DOHH2 (cell line): ENCODE results near the gene CYS1.

Experiments
- H3F3A ChIP-seq: fragments of 200-600 bp; sonication (generic), shearing (Covaris generic); 2 replicates; pipeline ENCODE4 v1.6.0; 2016; ENCODE audit warnings: antibody characterized with exemption, mild to moderate bottlenecking; ENCODE audit not compliant: control insufficient read depth, insufficient read depth
- H3K27ac ChIP-seq: fragments of 200-600 bp; sonication (generic); 2 replicates; pipeline ENCODE4 v1.5.1; 2014; ENCODE audit warnings: low read depth, mild to moderate bottlenecking, low read length, moderate library complexity
- H3K27me3 ChIP-seq: fragments of 200-600 bp; sonication (generic); 2 replicates; pipeline ENCODE4 v1.6.1; 2014; ENCODE audit warnings: mild to moderate bottlenecking, low read length, mixed read lengths; ENCODE audit not compliant: control insufficient read depth
- H3K36me3 ChIP-seq: fragments of 200-600 bp; sonication (generic); 2 replicates; pipeline ENCODE4 v1.6.1; 2014; ENCODE audit warnings: mild to moderate bottlenecking, low read length, moderate library complexity, mixed read lengths; ENCODE audit not compliant: control insufficient read depth
- H3K4me1 ChIP-seq: fragments of 200-600 bp; sonication (generic); 2 replicates; pipeline ENCODE4 v1.6.1; 2014; ENCODE audit warnings: mild to moderate bottlenecking, low read length, mixed read lengths; ENCODE audit not compliant: control insufficient read depth
- H3K4me2 ChIP-seq: fragments of 200-600 bp; sonication (generic); 2 replicates; pipeline ENCODE4 v1.6.0; 2014; ENCODE audit warnings: mild to moderate bottlenecking, low read length, moderate library complexity
- H3K4me3 ChIP-seq: fragments of 200-600 bp; sonication (generic); 2 replicates; pipeline ENCODE4 v1.5.1; 2014; ENCODE audit warnings: mild to moderate bottlenecking, low read length, mixed read lengths
- H3K79me2 ChIP-seq: fragments of 200-600 bp; sonication (generic); 2 replicates; pipeline ENCODE4 v1.6.1; 2014; ENCODE audit warnings: mild to moderate bottlenecking, low read length, mixed read lengths; ENCODE audit not compliant: control insufficient read depth
- H3K9me2 ChIP-seq: fragments of 200-600 bp; sonication (generic); replicated peaks from 2 replicates; pipeline ENCODE4 v1.6.1; 2014; ENCODE audit warnings: mild to moderate bottlenecking, low read length, mixed read lengths; ENCODE audit not compliant: control insufficient read depth
- H3K9me3 ChIP-seq: fragments of 200-600 bp; sonication (generic); 2 replicates; pipeline ENCODE4 v1.6.1; 2014; ENCODE audit warnings: antibody characterized with exemption, low read length, mixed read lengths; ENCODE audit not compliant: control insufficient read depth, insufficient read depth
- H4K20me1 ChIP-seq: fragments of 200-600 bp; sonication (generic); 2 replicates; pipeline ENCODE4 v1.6.0; 2014; ENCODE audit warnings: low read depth, mild to moderate bottlenecking, antibody characterized with exemption, low read length, moderate library complexity; ENCODE audit not compliant: control insufficient read depth, insufficient read depth
- EZH2phosphoT487 ChIP-seq: fragments of 200-600 bp; sonication (generic); IDR thresholded peaks from 2 replicates; pipeline ENCODE4 v1.6.1; 2017; ENCODE audit warnings: borderline replicate concordance, mild to moderate bottlenecking, antibody characterized with exemption, low read length, moderate library complexity, mixed read lengths
- TF ChIP-seq, protein P1 (sequence below): fragments of 200-600 bp; sonication (generic); IDR thresholded peaks from one replicate; pipeline ENCODE4 v1.5.1; 2014; ENCODE audit warnings: antibody characterized with exemption, mild to moderate bottlenecking, low read depth, low read length; ENCODE audit not compliant: poor library complexity, severe bottlenecking

Gene CYS1

DNA sequence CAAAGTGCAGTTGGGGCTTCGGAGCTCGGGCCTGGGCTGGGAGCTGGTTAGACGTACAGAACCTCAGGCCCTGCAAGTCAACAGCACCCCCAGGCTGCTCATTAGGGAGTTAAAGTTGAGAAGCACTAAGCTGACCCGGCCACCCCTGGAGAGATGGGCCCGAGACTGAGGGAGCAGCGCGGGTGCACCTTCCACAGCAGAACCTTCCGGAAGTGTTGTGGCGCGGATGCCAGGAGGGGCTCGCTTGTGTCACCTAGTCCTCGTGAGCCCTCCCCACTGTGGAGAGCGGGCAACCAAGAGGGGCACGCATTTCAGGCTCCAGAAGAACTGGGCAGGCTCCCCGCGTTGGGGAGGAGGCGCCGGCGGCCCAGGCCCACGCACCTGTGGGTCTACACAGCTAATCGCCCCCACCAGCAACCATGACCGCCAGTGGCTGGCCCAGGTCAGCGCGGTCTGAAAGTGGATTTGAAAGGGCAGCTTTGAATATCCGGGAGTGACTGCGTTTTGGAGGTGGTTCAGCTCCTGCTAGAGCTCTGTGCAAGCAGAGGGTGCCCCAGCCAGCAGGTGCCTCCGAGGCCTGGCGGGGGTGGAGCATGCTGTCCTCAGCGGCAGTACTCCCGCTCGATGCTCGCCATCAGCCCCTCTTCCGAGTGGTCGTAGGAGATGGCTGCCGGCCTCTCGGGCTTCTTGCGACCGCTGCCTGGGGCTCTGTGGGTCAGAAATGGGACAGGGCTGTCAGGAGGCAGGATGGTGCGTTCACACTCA is 21.8 kb downstream of the CYS1 start:
- Histone ChIP-seq H3K9me2 (no peaks in the 10 kb centered on the region), H3K27ac (no peak overlapping the region), H3K4me1 (no peaks in the 10 kb centered on the region), H3K9me3 (no peaks in the 10 kb centered on the region), H3F3A (no peaks in the 10 kb centered on the region), H3K4me2 (no peak overlapping the region), H4K20me1 (no peaks in the 10 kb centered on the region), H3K79me2 (no peaks in the 10 kb centered on the region), H3K36me3 (no peaks in the 10 kb centered on the region), H3K4me3 (no peak overlapping the region), H3K27me3 (peaks cover 15% of the 10 kb centered on the region)
- TF ChIP-seq, protein P1, sequence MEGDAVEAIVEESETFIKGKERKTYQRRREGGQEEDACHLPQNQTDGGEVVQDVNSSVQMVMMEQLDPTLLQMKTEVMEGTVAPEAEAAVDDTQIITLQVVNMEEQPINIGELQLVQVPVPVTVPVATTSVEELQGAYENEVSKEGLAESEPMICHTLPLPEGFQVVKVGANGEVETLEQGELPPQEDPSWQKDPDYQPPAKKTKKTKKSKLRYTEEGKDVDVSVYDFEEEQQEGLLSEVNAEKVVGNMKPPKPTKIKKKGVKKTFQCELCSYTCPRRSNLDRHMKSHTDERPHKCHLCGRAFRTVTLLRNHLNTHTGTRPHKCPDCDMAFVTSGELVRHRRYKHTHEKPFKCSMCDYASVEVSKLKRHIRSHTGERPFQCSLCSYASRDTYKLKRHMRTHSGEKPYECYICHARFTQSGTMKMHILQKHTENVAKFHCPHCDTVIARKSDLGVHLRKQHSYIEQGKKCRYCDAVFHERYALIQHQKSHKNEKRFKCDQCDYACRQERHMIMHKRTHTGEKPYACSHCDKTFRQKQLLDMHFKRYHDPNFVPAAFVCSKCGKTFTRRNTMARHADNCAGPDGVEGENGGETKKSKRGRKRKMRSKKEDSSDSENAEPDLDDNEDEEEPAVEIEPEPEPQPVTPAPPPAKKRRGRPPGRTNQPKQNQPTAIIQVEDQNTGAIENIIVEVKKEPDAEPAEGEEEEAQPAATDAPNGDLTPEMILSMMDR = no peak
- TF ChIP-seq EZH2phosphoT487 = no peak

DNA sequence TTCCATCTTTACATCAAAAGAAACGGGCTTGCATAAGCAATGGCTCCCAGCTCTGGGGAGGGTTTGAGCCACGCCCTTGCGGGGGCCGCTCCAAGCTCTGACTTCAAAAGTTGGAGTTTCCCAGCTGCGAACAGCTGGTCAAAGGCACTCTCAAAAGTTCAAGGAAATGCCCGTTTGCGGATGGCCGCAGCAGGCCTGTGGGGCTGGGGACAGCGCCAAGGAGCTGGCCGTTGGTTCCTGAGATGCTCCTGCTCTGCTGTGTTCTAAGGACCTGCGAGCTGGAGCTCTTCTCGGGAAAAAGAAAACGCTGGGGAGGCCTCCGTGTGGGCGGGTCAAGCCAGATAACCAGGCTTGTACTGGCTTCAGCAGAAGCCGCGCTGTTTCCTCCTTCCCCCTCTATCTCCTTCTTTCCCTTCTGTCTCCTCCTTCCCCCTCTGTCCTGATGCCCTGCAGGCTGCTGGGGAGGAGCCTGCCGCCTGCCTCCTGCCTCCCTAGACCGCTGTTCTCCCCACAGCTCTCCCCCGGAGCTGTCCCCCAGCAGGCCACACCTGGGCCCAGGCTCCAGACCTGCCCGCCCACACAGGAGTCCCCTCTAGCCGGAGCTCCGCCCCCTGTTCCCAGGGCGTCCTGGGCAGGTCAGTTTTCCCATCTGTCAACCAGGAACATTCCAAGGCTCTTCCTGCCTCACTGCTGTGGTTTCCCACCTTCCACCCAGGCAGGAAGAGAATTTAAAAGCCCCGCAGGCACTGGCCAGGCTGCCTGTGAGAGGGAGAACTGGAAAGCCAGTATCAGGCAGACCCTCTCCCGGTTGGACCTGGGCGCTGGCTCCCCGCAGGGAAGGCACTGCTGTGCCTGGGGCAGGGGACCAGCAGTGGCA is 22.7 kb downstream of the CYS1 start:
- H3K36me3 ChIP-seq = no peaks in the 10 kb centered on the region
- H3K9me2 ChIP-seq = no peaks in the 10 kb centered on the region
- TF ChIP-seq, protein P1 = no peak
- no peak for TF ChIP-seq EZH2phosphoT487
- H3F3A ChIP-seq = no peaks in the 10 kb centered on the region
- H3K79me2 ChIP-seq = no peaks in the 10 kb centered on the region
- H3K9me3 ChIP-seq = no peaks in the 10 kb centered on the region
- no peaks in the 10 kb centered on the region for H3K4me1 ChIP-seq
- H3K27ac ChIP-seq = no peak overlapping the region
- H3K4me3 ChIP-seq = no peak overlapping the region
- H3K27me3 ChIP-seq = peaks cover 15% of the 10 kb centered on the region
- H3K4me2 ChIP-seq = no peak overlapping the region
- H4K20me1 ChIP-seq = no peaks in the 10 kb centered on the region

DNA sequence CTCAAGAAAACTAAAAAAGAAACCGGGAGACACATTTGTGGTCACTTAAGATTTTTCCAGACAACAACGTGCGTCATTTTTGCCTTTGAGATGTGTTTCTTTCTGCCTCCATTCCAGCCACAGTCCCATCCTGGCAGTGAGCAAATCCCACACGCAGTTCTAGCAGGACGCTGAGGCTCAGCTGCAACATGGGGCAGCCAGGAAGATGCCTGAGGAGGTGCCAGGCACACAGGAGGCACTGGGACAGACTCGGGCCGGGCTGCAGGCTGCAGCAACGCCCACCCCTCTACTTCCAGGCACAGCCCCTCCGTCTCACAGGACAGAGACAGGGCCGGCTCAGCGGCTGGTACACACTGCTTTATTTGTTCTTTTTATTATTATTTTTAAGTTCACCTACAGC is 23.8 kb downstream of the CYS1 start:
- H3K79me2 ChIP-seq = no peaks in the 10 kb centered on the region
- H4K20me1 ChIP-seq = no peaks in the 10 kb centered on the region
- TF ChIP-seq EZH2phosphoT487 = no peak
- TF ChIP-seq, protein P1 = no peak
- H3K9me3 ChIP-seq = no peaks in the 10 kb centered on the region
- H3K4me2 ChIP-seq = no peak overlapping the region
- H3K9me2 ChIP-seq = no peaks in the 10 kb centered on the region
- no peaks in the 10 kb centered on the region for H3K4me1 ChIP-seq
- H3K27me3 ChIP-seq = peaks cover 15% of the 10 kb centered on the region
- no peak overlapping the region for H3K27ac ChIP-seq
- no peaks in the 10 kb centered on the region for H3K36me3 ChIP-seq
- H3F3A ChIP-seq = no peaks in the 10 kb centered on the region
- H3K4me3 ChIP-seq = no peak overlapping the region
